Ramos (cell line): Measurements from ENCODE around the gene HPN.
"Not testable (repeated sequence)": the region's sequence is repeated elsewhere in the genome, so short reads cannot be mapped to it uniquely, and the experiment has no call there.

Experiments
- in situ Hi-C: fragments of 300-500 bp; cut with MboI; formaldehyde crosslinking; loops from one replicate; pipeline ENCODE4 v1.14.3; 2022; ENCODE audit warnings: low sequenced_read_pairs; ENCODE audit not compliant: unreplicated experiment

HPN gene

GRCh38 chr19:35040826-35041547 lies 534 bp upstream of the HPN start:
- in situ Hi-C loops: no loop called here

DNA sequence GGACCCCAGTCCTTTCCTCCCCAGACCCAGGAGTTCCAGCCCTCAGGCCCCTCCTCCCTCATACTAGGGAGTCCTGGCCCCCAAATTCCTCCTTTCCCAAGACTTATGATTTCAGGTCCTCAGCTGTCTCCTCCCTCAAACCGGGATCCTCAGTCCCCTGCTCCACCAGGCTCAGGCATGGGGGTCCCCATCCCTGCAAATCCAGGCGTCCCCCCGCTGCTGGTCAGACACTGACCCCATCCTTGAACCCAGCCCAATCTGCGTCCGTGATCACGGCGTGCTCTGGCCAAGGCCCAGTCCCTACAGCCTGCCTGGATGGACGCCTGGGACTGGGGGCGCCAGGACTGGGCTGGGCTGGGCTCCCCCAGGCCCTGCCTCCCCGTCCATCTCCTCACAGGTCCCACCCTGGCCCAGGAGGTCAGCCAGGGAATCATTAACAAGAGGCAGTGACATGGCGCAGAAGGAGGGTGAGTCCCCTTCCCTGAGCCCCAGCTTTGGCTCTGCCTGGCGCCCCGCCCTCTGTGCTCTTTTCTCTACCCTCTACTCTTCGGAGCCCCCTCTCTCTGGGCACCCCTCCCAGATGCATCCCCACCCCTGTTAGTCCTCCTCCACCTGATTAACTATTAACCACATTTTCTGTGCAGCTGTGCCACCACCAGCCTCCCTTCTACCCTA lies 672 bp downstream of the HPN start:
- in situ Hi-C loops: no loop called here

GRCh38 chr19:35042954-35043604 lies 1.6 kb downstream of the HPN start:
- in situ Hi-C loops: no loop called here

GRCh38 chr19:35043906-35044305 lies 2.4 kb downstream of the HPN start:
- in situ Hi-C loops: no loop called here

- in situ Hi-C loops: no loop called here
Measured at GRCh38 chr19:35044317-35045117, 3.0 kb downstream of the HPN start.

DNA sequence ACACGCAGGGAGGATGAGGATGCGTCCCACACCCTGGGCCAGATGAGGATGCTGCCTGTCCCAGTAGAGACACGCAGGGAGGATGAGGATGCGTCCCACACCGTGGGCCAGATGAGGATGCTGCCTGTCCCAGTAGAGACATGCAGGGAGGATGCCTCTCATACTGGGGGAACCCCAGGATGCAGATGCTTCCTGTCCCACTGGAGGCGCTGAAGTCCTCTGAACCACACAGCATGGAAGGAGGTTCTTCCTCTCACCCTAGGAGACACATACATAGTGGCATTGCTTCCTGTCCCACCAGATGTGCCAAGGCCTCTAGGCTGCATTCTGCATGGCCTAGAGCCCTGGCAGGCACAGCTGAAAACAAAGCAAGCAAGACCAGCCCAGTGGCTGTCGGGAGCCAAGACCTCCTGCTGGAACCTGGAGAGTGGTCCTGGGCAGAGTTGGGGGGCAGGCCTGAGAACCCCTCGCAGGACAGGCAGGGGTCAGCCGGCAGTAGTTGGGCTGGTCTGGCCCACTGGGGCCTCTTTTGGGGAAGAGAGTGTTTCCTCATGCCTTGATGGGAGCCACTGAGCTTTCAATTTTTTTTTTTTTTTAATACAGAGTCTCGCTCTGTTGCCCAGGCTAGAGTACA lies 4.3 kb downstream of the HPN start:
- in situ Hi-C loops: no loop called here

- in situ Hi-C loops: no loop called here
Measured at GRCh38 chr19:35046461-35046860, 4.9 kb downstream of the HPN start.

GRCh38 chr19:35048911-35049411 lies 7.4 kb downstream of the HPN start:
- in situ Hi-C loops: no loop called here

- in situ Hi-C loops: no loop called here
Measured at GRCh38 chr19:35049456-35049855, 7.9 kb downstream of the HPN start.

GRCh38 chr19:35050662-35051061 lies 9.1 kb downstream of the HPN start:
- in situ Hi-C loops: not testable (repeated sequence)

DNA sequence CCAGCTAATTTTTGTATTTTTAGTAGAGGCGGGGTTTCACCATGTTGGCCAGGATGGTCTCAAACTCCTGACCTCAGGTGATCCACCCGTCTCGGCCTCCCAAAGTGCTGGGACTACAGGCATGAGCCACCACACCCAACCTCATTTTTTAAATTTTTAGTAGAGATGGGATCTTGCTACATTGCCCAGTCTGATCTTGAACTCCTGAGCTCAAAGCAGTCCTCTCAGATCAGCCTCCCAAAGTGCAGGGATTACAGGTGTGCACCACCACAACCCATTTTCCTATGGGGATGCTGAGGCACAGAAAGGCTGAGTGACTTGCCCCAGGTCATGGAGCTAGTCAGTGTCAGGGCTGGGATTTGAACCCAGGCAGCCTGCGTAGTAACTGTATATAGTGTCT lies 9.7 kb downstream of the HPN start:
- in situ Hi-C loops: not testable (repeated sequence)

DNA sequence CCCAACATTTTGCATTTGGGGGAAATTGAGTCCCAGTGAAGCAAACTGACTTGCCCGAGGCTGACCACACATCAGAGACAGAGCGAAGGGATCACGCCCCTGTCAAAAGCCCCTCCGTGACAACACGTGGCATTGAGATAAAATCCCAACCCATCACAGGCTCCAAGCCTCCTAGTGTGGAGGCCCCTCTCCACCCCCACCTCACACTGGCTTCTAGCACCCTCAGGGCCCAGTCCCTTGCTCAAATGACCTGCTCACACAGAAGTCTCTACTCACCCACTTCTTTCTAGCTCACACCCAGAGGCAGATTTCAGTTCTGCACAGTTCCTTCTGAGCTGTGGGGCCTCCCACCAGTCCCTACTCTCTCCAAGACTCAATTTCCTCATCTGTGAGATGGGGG lies 10.3 kb downstream of the HPN start:
- in situ Hi-C loops: no loop called here

DNA sequence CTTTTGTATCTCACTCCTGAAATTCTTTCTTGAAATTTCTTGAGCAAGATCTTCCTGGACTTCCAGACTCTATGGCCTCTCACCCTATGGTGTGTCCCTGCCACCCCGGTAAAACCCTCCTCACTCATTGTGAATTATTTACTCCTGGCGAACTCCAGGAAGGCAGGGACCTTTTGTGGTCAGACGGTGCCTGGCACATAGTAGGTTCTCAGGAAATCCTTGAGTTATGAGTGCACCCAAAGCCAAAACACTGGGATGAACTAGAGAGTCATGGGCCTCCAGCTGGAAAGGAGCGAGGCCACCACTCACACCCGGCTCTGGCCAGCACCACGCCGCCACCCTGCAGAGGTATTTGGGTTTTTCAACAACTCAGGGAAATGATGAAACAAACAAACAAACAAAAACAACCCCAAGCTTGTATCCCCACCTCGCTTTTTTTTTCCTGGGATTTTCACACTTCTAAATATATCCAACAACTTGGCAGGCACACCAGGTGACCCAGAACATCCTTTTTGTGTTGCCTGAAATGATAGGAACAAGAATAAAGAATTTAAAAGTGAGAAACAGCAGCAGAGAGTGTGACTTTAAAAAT lies 11.2 kb downstream of the HPN start:
- in situ Hi-C loops: no loop called here

GRCh38 chr19:35053667-35054293 lies 12.3 kb downstream of the HPN start:
- in situ Hi-C loops: no loop called here

- in situ Hi-C loops: no loop called here
Measured at GRCh38 chr19:35054626-35055025, 13.1 kb downstream of the HPN start.

GRCh38 chr19:35055715-35056179 lies 14.2 kb downstream of the HPN start:
- in situ Hi-C loops: no loop called here

GRCh38 chr19:35056513-35057063 lies 15.1 kb downstream of the HPN start:
- in situ Hi-C loops: no loop called here

GRCh38 chr19:35058370-35058769 lies 16.8 kb downstream of the HPN start:
- in situ Hi-C loops: no loop called here
